BE2C (cell line): ENCODE data around the gene C19orf81.

Source experiments
- DNase-seq: peaks from one replicate; pipeline ENCODE4 v3.0.0-alpha.2; 2020
- H3K27me3 ChIP-seq: fragments of 250-450 bp; sonication (Bioruptor Pico); 2 replicates; pipeline ENCODE4 v1.5.1; 2020; ENCODE audit warnings: mild to moderate bottlenecking
- H3K36me3 ChIP-seq: fragments of 250-450 bp; sonication (Bioruptor Pico); 2 replicates; pipeline ENCODE4 v1.5.1; 2020; ENCODE audit warnings: mild to moderate bottlenecking
- H3K4me1 ChIP-seq: fragments of 250-450 bp; sonication (Bioruptor Pico); 2 replicates; pipeline ENCODE4 v1.5.1; 2020
- H3K4me3 ChIP-seq: 2 replicates; pipeline ENCODE4 v1.5.1; 2011; ENCODE audit warnings: low read depth, low read length
- H3K9me3 ChIP-seq: fragments of 250-450 bp; sonication (Bioruptor Pico); 2 replicates; pipeline ENCODE4 v1.5.1; 2020
- CTCF ChIP-seq: IDR thresholded peaks from 2 replicates; pipeline ENCODE4 v1.5.1; 2012; ENCODE audit warnings: mild to moderate bottlenecking, low read depth, low read length

Gene C19orf81

DNA sequence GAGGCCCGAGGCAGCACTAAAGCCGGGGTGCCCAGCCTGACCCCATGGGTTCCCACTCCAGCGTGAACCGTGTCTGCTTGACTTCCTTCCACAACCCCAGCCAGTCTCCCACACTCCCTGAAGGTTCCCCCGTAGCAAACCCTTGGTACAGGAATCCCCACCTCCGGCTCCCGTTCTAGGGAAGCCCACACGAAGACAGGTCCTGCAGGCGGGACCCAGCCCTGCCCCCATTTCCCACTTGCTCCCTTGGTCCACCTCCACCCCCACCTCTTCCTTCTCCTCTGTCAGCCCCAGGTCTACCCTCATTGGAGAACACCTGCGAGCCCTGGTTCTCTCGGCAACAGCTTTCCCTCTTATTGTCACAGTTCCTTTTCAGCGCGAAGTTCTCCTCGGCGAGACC, 23.9 kb downstream of the C19orf81 start:
- Histone ChIP-seq H3K9me3 (no peaks in the 10 kb centered on the region), H3K36me3 (peaks cover 13% of the 10 kb centered on the region), H3K4me1 (no peaks in the 10 kb centered on the region), H3K27me3 (no peaks in the 10 kb centered on the region), H3K4me3 (no peak overlapping the region)
- TF ChIP-seq CTCF: no peak
- no peak for DNase-seq

- no peak for DNase-seq
- Histone ChIP-seq H3K27me3 (no peaks in the 10 kb centered on the region), H3K36me3 (peaks cover 22% of the 10 kb centered on the region), H3K9me3 (no peaks in the 10 kb centered on the region), H3K4me3 (no peak overlapping the region), H3K4me1 (no peaks in the 10 kb centered on the region)
- TF ChIP-seq CTCF: no peak
Measured at GRCh38 chr19:50676625-50677197, 27.5 kb downstream of the C19orf81 start.

DNA sequence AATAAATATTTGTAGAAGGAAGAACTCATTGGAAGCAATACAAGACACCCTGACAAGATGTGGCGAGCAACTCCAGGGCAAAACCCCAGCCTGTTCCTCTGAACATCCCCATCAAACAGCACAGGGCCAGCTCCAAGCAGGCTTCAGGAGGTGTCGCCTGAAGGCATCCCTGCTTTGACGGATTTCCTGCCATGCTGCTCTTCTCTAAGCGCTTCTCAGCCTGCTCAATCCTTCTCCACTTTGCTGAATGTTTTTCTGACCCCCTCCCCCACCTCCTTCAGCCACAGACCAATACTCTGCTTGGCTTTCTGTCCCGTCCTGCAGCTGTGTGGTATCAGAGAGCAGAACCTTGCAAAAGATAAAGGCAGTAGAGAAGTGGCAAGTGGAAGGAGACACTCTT, 28.4 kb downstream of the C19orf81 start:
- TF ChIP-seq CTCF: no peak
- Histone ChIP-seq H3K4me3 (no peak overlapping the region), H3K4me1 (no peaks in the 10 kb centered on the region), H3K36me3 (peaks cover 22% of the 10 kb centered on the region), H3K9me3 (no peaks in the 10 kb centered on the region), H3K27me3 (no peaks in the 10 kb centered on the region)
- no peak for DNase-seq

GRCh38 chr19:50678323-50678722, 29.1 kb downstream of the C19orf81 start:
- no peaks in the 10 kb centered on the region for H3K27me3 ChIP-seq
- H3K36me3 ChIP-seq: peaks cover 22% of the 10 kb centered on the region

GRCh38 chr19:50679177-50680125, 30.2 kb downstream of the C19orf81 start:
- DNase-seq: peak; percentile 59

More at GRCh38 chr19:50678323-50678722, 29.1 kb downstream of the C19orf81 start:
- no peaks in the 10 kb centered on the region for H3K4me1 ChIP-seq
- DNase-seq: no peak
- H3K4me3 ChIP-seq: no peak overlapping the region
- H3K9me3 ChIP-seq: no peaks in the 10 kb centered on the region
- no peak for TF ChIP-seq CTCF

More at GRCh38 chr19:50679177-50680125, 30.2 kb downstream of the C19orf81 start:
- H3K4me3 ChIP-seq: no peak overlapping the region
- H3K9me3 ChIP-seq: no peaks in the 10 kb centered on the region
- no peaks in the 10 kb centered on the region for H3K27me3 ChIP-seq
- TF ChIP-seq CTCF: no peak
- peaks cover 22% of the 10 kb centered on the region for H3K36me3 ChIP-seq
- no peaks in the 10 kb centered on the region for H3K4me1 ChIP-seq
